Esophagus squamous epithelium (tissue), 5 donors: ENCODE data around the gene MAMDC4. TPM values are rescaled to one million over a fixed set of nuclear protein-coding genes. Genes with fewer than 3 reads are reported as not detected.
"Not testable (repeated sequence)": the region's sequence is repeated elsewhere in the genome, so short reads cannot be mapped to it uniquely, and the experiment has no call there.

Source experiments
- DNase-seq: peaks from one replicate; lab custom pipeline; 2025; lab: John Stamatoyannopoulos, UW
- H3K27ac ChIP-seq, 4 donors: fragments of 200-600 bp; sonication (generic); one replicate each; pipeline ENCODE4 v1.5.1; 2016 to 2019; ENCODE audit warnings: mild to moderate bottlenecking in 1 of 4
- H3K27me3 ChIP-seq, 4 donors: fragments of 200-600 bp; sonication (generic); 1 replicate in 3 of 4; 2 replicates in 1 of 4; pipeline versions ENCODE4 v1.5.1 to v1.6.0; 2017 to 2021; ENCODE audit warnings: antibody characterized with exemption in 1 of 4
- H3K36me3 ChIP-seq, 3 donors: fragments of 200-600 bp; sonication (generic); one replicate each; pipeline ENCODE4 v1.5.1; 2016 to 2019
- H3K4me1 ChIP-seq, 3 donors: fragments of 200-600 bp; sonication (generic); one replicate each; pipeline ENCODE4 v1.5.1; 2017 to 2019
- H3K4me3 ChIP-seq, 4 donors: fragments of 200-600 bp; sonication (generic); 1 replicate in 3 of 4; 2 replicates in 1 of 4; pipeline ENCODE4 v1.5.1; 2016 to 2019; ENCODE audit warnings: mild to moderate bottlenecking in 2 of 4, moderate library complexity in 1 of 4
- H3K9me3 ChIP-seq, 3 donors: fragments of 200-600 bp; sonication (generic); one replicate each; pipeline ENCODE4 v1.5.1; 2016 to 2019
- POLR2A ChIP-seq, 4 donors: fragments of 450-650 bp; IDR thresholded peaks; one replicate each; pipeline ENCODE4 v1.6.1; 2017; ENCODE audit warnings: antibody characterized with exemption in 4 of 4, mild to moderate bottlenecking in 4 of 4, moderate library complexity in 3 of 4
- WGBS, 2 donors: methylation state at CpG; one replicate each; pipeline ENCODE4 v1.1.5; 2018; 5-methylcytosine and 5-hydroxymethylcytosine counted together
- intact Hi-C: fragments of 100-400 bp; cut with DNase I; formaldehyde crosslinking; loops from one replicate; pipeline ENCODE4 v1.15.0; 2022
- total RNA-seq, 4 donors: library from RNA; depleted of rRNA; stranded (reverse); fragments of >200 nt; gene quantifications; one replicate each; pipeline ENCODE4 v1.1.0, GENCODE V29; 2016
- TF ChIP-seq, protein P1 (sequence below), 6 experiments: fragments of 450-650 bp in 4 of 6; fragments of 200-600 bp in 2 of 6; sonication (generic) in 2 of 6; IDR thresholded peaks; one replicate each; pipeline ENCODE4 v1.5.1; 2016 to 2019; ENCODE audit warnings: antibody characterized with exemption in 6 of 6, mild to moderate bottlenecking in 4 of 6, moderate library complexity in 4 of 6
- donor health status: DM: yes; HTN: yes; CAD: no.

MAMDC4 gene
- total RNA-seq: 1 to 10 TPM; 1.8 to 2.9 (median 2.7) TPM

DNA sequence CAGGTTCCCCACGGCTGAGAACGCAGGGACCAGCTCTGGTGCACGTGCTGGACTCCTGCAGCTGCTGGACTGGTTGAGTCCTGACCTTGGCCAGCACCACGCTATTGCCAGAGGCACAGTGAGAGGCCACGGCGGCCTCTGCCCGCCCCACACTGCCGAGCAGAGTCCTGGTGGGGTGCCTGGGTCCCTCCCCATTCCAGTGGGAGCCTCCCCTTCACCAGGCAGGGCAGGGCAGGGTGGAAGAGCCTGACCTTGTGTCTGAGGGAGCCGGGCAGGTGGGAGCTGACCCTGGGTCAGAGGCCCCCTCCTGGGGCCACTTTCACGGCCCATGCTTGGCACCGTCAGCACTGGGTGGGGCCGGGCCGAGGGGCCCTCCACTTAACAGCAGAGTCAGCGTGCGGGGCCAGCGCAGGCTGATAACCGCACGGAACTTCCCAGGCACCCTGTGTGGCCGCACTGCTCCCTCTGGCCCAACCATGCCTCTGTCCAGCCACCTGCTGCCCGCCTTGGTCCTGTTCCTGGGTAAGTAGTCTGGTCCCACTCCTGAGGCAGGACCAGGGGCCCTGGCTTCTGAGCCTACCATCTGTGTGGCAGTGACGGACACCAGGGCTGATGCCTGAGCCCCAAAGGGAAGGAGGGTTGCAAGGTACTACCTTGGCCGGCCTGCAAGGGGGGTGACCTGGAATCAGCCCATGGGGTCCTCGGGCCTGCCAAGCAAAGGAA is at the start of gene MAMDC4:
Gene MAMDC4 (plus strand): TSS at position 406 of the 723 bp plus-strand sequence. CDS start 71 bp downstream, at position 477.
- intact Hi-C loops: loop anchor here (10.0 kb wide), 1 partner anchor 93 kb away; the partner anchor contains the start of genes C8G and FBXW5
- Histone ChIP-seq H3K27me3 (peaks cover 0 to 12% (median 0%) of the 10 kb centered on the region in 4 donors), H3K4me3 (no peak within 1 kb of the TSS), H3K4me1 (peaks cover 16 to 46% (median 29%) of the 10 kb centered on the region in 3 donors), H3K9me3 (no peaks in the 10 kb centered on the region), H3K36me3 (peaks cover 0 to 18% (median 5%) of the 10 kb centered on the region in 3 donors), H3K27ac (no peak within 1 kb of the TSS)
- no peak for DNase-seq
- 60% methylated on average over 1 of the region's 23 CpGs; no CpG with 5 or more reads in 1 of the 2 donors for WGBS, 2 donors
- TF ChIP-seq POLR2A (IDR thresholded peaks at IDR 0.05): no peak
- TF ChIP-seq, protein P1, sequence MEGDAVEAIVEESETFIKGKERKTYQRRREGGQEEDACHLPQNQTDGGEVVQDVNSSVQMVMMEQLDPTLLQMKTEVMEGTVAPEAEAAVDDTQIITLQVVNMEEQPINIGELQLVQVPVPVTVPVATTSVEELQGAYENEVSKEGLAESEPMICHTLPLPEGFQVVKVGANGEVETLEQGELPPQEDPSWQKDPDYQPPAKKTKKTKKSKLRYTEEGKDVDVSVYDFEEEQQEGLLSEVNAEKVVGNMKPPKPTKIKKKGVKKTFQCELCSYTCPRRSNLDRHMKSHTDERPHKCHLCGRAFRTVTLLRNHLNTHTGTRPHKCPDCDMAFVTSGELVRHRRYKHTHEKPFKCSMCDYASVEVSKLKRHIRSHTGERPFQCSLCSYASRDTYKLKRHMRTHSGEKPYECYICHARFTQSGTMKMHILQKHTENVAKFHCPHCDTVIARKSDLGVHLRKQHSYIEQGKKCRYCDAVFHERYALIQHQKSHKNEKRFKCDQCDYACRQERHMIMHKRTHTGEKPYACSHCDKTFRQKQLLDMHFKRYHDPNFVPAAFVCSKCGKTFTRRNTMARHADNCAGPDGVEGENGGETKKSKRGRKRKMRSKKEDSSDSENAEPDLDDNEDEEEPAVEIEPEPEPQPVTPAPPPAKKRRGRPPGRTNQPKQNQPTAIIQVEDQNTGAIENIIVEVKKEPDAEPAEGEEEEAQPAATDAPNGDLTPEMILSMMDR (IDR thresholded peaks at IDR 0.05): no peak

DNA sequence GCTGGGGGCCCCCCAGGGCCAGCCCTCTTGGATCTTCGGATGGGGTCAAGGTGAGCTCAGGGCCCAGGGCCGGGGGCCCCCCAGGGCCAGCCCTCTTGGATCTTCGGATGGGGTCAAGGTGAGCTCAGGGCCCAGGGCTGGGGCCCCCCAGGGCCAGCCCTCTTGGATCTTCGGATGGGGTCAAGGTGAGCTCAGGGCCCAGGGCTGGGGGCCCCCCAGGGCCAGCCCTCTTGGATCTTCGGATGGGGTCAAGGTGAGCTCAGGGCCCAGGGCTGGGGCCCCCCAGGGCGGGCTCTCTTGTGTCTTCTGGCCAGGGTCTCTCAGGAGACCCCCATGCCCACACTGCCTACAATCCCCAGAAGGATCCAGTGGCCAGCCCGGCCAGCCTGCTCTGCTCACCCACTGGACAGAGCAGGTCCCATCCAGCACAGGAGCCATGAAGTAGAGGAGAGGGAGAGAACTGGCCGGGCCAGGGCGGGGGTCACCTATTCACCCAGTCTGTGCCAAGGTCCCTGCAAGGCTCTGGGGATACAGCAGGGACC is 49.1 kb upstream of the MAMDC4 start:
- peaks cover 34 to 53% (median 37%) of the 10 kb centered on the region in 3 donors for H3K4me1 ChIP-seq

DNA sequence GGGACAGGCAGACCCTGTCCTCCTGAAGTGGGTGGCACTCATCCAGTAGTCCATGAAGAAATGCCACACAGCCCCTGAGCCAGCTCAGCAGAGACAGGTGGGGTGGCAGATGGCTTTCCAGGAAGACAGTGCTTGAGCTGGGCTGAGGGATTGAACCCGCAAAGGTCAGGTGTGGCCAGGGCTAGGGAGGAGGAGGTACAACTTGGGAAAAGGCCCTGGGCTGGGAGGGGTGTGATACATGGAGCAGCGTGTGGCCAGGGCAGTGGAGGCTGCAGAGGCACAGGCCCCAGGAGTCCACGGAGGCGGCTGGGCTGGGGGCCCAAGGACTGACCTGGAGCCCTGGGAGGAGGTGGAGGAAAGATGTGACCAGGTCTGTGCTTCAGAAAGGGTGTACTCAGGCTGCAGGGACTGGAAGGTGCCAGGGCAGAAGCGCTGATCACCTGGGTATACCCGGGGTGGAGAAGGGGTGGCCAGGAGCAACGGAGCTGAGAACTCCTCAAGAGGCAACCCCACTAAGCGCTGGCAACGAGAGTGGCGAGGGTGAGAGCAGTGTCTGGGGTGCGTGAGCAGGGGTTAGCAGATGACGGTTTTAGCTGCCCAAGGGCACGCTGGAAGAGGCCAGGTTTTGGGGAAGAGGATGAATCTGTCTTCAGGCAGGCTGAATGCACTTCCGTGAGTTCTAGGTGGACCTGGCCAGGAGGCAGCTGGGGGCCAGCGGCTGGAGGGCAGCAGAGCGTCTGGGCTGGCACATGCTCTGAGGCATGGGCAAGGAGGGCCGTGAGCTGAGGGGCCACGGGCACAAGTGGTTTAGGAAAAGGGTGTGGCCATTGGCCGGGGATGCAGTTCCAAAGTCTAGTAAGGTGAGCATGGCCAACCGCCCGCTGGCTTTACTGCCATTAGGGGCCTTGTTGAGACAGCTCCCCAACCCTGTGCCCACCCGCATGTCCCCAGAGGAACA is 48.3 kb upstream of the MAMDC4 start:
- peaks cover 36 to 53% (median 42%) of the 10 kb centered on the region in 3 donors for H3K4me1 ChIP-seq
- H3K4me3 ChIP-seq: no peak overlapping the region
- WGBS, 2 donors: 85 to 90% methylated on average over 18 to 20 of the region's 22 CpGs
- H3K9me3 ChIP-seq: no peaks in the 10 kb centered on the region
- intact Hi-C loops: no loop called here
- peaks cover 0 to 8% (median 0%) of the 10 kb centered on the region in 3 donors for H3K36me3 ChIP-seq
- H3K27me3 ChIP-seq: peaks cover 0 to 45% (median 12%) of the 10 kb centered on the region in 4 donors
- no peak for TF ChIP-seq POLR2A (IDR thresholded peaks at IDR 0.05)
- TF ChIP-seq, protein P1 (IDR thresholded peaks at IDR 0.05): no peak
- no peak overlapping the region for H3K27ac ChIP-seq
- DNase-seq: no peak

More for the DNA sequence above, 49.1 kb upstream of the MAMDC4 start:
- no CpG with 5 or more reads among the region's 9 CpGs for WGBS, 2 donors
- H3K9me3 ChIP-seq, H3K27ac ChIP-seq, H3K4me3 ChIP-seq, intact Hi-C loops, H3K36me3 ChIP-seq, DNase-seq: not testable (repeated sequence)
- H3K27me3 ChIP-seq: peaks cover 0 to 53% (median 17%) of the 10 kb centered on the region in 4 donors

DNA sequence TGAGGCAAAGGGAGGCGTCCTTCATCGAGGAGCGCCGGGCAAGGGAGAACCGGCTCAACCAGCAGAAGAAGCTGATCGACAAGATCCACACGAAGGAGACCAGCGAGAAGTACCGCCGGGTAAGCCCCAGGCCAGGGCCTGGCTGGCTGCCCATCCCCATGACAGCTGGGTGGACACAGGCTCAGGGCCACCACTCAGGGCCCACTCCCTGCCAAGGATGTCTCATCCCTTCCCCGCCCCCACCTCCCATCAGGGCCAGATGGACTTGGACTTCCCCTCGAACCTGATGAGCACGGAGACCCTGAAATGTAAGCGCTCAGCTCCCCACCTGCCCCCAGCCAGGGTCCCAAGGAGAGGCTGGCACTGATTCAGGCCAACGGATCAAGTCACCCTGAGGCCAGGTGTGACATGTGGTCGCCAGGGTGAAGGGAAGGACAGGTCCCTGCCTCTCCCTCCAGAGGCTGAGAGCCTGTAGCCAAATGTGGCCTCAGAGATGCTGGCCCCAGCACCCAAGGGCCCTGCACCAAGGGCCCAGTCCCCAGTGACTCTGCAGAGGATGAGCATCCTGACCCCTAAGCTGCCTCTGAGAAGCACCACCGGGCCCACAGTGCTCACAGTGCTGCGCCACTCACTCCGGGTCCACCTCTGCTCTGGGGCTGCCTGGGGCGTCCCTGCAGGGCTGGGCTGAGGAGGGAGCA is 47.5 kb upstream of the MAMDC4 start:
- no peak overlapping the region for H3K4me3 ChIP-seq
- H3K4me1 ChIP-seq: peaks cover 36 to 53% (median 40%) of the 10 kb centered on the region in 3 donors
- H3K9me3 ChIP-seq: no peaks in the 10 kb centered on the region
- TF ChIP-seq, protein P1 (IDR thresholded peaks at IDR 0.05): no peak
- no peak for TF ChIP-seq POLR2A (IDR thresholded peaks at IDR 0.05)
- intact Hi-C loops: no loop called here
- no peak overlapping the region for H3K27ac ChIP-seq
- peaks cover 0 to 12% (median 0%) of the 10 kb centered on the region in 3 donors for H3K36me3 ChIP-seq
- DNase-seq: no peak
- 79 to 91% methylated on average over 5 to 9 of the region's 20 CpGs for WGBS, 2 donors
- H3K27me3 ChIP-seq: peaks cover 0 to 37% (median 3%) of the 10 kb centered on the region in 4 donors
